Thoracic aorta (tissue), 2 donors: Measurements from ENCODE around the gene RAMP3. TPM values are rescaled to one million over a fixed set of nuclear protein-coding genes. Genes with fewer than 3 reads are reported as not detected.

Source experiments
- ATAC-seq: fragments of 150-250 bp; one replicate; pipeline ENCODE4 v1.8.0; 2017; ENCODE audit warnings: low read depth; ENCODE audit not compliant: insufficient number of reproducible peaks, low FRiP score
- DNase-seq: peaks from one replicate; pipeline ENCODE4 v3.0.0-alpha.2; 2020; ENCODE audit warnings: low spot score
- H3K27ac ChIP-seq, 2 donors: fragments of 200-600 bp; sonication (generic); 1 replicate in 1 of 2; 2 replicates in 1 of 2; pipeline ENCODE4 v1.5.1; 2016; ENCODE audit warnings: mild to moderate bottlenecking in 2 of 2, moderate library complexity in 2 of 2
- H3K27me3 ChIP-seq: fragments of 200-600 bp; sonication (generic); replicated peaks from 2 replicates; pipeline ENCODE4 v1.6.0; 2016; ENCODE audit warnings: mild to moderate bottlenecking; ENCODE audit not compliant: insufficient read depth
- H3K36me3 ChIP-seq: fragments of 200-600 bp; sonication (generic); one replicate; pipeline ENCODE4 v1.5.1; 2016
- H3K4me1 ChIP-seq, 2 donors: fragments of 200-600 bp; sonication (generic); 1 replicate in 1 of 2; 2 replicates in 1 of 2; pipeline versions ENCODE4 v1.5.1 to v1.6.0; 2016; ENCODE audit warnings: low read depth in 2 of 2, mild to moderate bottlenecking in 1 of 2; ENCODE audit not compliant: control insufficient read depth in 1 of 2
- H3K4me3 ChIP-seq: fragments of 200-600 bp; sonication (generic); 2 replicates; pipeline ENCODE4 v1.5.1; 2016; ENCODE audit warnings: mild to moderate bottlenecking
- H3K9me3 ChIP-seq: fragments of 200-600 bp; sonication (generic); 2 replicates; pipeline ENCODE4 v1.5.1; 2016
- total RNA-seq, 2 donors: library from RNA; depleted of rRNA; stranded (reverse); fragments of >200 nt; gene quantifications; one replicate each; pipeline versions ENCODE4 v1.1.0 to v1.2.3, GENCODE V29; 2016
- TF ChIP-seq, protein P1 (sequence below): fragments of 200-600 bp; sonication (generic); IDR thresholded peaks from one replicate; pipeline ENCODE4 v1.5.1; 2019; ENCODE audit warnings: antibody characterized with exemption

RAMP3 gene
- total RNA-seq, 2 donors from 2014 or later, result 76.5 to 123 TPM

DNA sequence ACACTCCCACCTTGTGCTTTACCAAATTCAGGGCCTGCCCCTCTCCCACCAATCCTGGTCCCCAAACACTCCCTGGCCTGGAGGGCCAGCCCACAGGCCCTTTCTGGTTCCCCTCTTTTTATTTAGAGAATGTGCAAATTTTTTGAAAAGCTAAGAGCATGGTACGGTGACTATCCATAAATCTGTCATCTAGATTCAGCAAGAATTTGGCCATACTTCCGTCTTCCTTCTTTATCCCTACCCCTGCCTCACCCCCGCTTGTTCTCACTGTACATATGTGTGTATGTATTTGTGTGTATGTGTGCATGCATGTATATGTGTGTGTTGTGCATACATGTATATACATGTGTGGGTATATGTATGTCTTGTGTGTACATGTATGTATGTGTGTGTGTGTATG, 38.0 kb upstream of the RAMP3 start:
- DNase-seq (no peak), ATAC-seq (no peak)
- H3K36me3 ChIP-seq, result no peaks in the 10 kb centered on the region
- H3K4me1 ChIP-seq, result no peaks in the 10 kb centered on the region
- no peaks in the 10 kb centered on the region for H3K27me3 ChIP-seq
- no peak overlapping the region for H3K4me3 ChIP-seq
- H3K27ac ChIP-seq, result no peak overlapping the region
- H3K9me3 ChIP-seq, result no peaks in the 10 kb centered on the region
- TF ChIP-seq, protein P1, sequence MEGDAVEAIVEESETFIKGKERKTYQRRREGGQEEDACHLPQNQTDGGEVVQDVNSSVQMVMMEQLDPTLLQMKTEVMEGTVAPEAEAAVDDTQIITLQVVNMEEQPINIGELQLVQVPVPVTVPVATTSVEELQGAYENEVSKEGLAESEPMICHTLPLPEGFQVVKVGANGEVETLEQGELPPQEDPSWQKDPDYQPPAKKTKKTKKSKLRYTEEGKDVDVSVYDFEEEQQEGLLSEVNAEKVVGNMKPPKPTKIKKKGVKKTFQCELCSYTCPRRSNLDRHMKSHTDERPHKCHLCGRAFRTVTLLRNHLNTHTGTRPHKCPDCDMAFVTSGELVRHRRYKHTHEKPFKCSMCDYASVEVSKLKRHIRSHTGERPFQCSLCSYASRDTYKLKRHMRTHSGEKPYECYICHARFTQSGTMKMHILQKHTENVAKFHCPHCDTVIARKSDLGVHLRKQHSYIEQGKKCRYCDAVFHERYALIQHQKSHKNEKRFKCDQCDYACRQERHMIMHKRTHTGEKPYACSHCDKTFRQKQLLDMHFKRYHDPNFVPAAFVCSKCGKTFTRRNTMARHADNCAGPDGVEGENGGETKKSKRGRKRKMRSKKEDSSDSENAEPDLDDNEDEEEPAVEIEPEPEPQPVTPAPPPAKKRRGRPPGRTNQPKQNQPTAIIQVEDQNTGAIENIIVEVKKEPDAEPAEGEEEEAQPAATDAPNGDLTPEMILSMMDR, result no peak

DNA sequence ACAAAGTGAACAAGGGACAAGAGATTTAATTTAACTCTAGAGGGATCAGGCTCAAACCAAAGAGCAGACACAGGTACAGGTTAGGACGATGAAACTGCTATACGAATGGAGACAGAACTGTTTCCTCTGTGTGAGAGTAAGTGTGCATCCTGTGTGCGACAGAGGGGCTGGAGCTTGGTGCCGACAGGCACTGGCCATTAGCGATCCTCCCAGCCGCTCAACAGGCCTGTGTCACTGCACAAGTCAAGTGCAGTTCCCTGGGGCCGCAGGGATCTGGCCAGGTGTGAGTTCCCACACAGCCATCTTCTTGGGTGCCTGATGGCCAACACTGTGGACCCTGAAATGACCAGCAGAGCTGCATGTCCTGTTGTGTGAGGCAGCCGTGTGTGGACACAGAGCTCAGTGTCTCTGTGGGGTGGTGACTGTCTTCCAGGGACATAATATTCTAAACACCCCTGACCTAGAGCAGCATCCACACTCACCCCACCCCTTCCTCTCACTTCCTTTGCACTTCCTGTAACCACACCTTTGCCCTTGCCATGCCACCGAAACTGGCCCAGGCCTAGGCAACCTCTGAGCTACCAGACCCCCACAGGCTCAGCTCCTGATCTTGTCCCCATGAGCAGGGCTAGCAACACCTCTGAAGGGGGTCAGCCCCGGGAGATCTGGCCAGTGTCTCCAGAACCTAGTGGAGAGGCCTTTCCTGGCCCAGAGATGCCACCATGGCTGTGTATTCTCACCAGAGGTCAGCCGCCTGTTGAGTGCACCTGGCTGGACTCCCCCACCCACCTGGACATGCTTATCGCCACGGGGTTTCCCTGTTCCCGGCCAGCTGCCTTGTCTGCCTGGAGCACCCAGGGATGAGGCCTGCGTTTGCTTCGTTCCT, 34.4 kb upstream of the RAMP3 start:
- Histone ChIP-seq H3K27ac (no peak overlapping the region), H3K4me3 (no peak overlapping the region), H3K9me3 (no peaks in the 10 kb centered on the region), H3K27me3 (no peaks in the 10 kb centered on the region), H3K4me1 (no peaks in the 10 kb centered on the region), H3K36me3 (no peaks in the 10 kb centered on the region)
- no peak for ATAC-seq
- DNase-seq, result no peak
- TF ChIP-seq, protein P1, result no peak

DNA sequence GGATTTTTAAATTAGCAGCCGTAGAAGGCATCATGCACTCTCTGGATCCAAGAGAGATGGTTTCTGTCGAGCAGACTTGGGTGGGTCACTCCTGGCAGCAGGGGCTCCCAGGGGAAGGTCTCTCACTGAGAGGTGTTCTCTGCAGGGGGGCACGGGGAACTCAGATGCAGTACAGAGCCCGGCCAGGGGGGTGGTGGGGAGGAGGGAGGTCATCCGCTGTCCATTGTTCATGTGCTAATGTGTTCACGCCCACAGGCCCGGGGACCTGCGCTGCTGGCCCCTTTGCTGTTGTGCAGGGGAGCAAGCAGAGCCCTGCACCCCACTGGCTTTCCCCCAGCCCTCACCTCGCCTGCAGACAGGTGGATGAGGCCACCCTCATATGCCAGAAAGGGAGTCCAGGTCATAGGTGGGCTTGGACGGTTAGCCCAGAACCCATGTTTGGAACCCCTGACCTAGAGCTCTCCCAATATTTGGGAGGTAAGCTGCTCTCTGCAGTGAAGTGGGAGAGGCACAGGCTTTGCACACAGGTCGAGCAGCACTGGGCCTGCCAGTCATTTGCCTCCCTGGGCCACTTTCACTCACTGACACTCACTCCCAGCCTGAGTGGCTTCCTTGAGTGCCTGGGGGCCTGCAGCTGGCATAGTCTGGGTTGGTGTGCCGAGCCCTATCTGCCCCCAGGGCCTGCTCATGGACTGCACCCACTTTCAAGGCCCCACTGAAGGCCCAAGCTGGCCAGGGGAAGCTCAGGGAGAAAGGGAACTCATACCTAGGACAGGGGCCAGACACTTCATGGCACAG, 33.5 kb upstream of the RAMP3 start:
- ATAC-seq, result no peak
- no peak overlapping the region for H3K27ac ChIP-seq

DNA sequence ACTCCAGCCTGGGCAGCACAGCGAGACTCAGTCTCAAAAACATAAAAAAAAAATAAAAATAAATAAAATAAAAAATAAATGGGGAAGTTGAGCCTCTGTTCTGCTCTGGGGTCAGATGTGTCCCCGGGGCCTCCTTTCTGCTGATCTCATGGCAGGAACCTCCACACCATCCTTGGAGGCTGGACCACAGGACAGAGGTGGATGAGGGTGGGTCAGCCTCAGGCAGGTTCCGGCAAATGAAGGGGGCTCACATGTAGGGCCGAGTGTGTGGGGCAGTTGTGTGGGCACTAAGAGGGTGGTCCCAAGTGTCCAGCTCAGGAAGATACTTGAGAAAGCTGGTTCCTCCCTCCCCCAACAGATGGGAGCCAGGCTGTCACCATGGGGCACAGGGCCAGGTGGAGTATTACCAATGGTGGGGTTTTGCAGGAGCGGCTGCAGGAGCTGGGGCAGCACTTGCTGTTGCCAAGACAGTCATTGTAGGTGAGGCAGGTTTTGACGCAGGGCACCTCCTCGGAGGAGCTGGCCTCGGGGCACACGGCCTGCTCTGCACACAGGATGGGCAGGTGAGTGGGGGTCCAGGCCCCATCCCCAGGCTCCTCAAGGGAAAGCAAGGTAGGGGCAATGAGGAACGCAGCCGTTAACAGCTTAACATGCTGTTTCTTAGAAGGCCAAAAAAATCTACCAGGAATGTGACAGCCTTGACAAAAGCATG, 32.2 kb upstream of the RAMP3 start:
- H3K27me3 ChIP-seq, result no peaks in the 10 kb centered on the region
- H3K36me3 ChIP-seq, result no peaks in the 10 kb centered on the region
- H3K4me1 ChIP-seq, result no peaks in the 10 kb centered on the region
- no peaks in the 10 kb centered on the region for H3K9me3 ChIP-seq
- no peak overlapping the region for H3K4me3 ChIP-seq
- no peak for DNase-seq
- ATAC-seq, result no peak
- H3K27ac ChIP-seq, result no peak overlapping the region
- TF ChIP-seq, protein P1, result no peak

More for the DNA sequence above, 33.5 kb upstream of the RAMP3 start:
- Histone ChIP-seq H3K27me3 (no peaks in the 10 kb centered on the region), H3K36me3 (no peaks in the 10 kb centered on the region), H3K4me3 (no peak overlapping the region), H3K9me3 (no peaks in the 10 kb centered on the region), H3K4me1 (no peaks in the 10 kb centered on the region)
- TF ChIP-seq, protein P1, result no peak
- DNase-seq, result no peak

DNA sequence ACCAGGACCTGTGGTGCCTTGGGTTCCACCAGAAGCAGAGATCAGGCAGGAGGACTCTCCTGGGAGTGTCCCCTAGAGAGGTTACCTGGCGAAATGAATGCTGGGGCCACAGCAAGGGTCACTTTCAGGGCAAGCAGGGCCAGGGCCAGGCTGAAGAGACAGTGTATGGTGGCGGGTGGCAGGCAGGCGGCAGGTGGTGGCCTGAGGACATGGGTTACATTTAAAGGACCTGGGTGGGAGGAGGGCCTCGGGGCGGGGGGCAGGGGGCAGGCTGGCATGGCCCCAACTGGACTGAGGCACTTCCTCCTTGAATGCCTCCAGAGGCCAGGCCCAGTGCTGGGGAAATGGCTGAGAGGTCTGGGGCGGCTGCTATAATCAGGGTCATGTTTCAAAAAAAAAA, 31.4 kb upstream of the RAMP3 start:
- no peak overlapping the region for H3K27ac ChIP-seq
- H3K4me3 ChIP-seq, result no peak overlapping the region
- DNase-seq, result no peak
- H3K36me3 ChIP-seq, result no peaks in the 10 kb centered on the region
- H3K4me1 ChIP-seq, result no peaks in the 10 kb centered on the region
- ATAC-seq, result no peak
- TF ChIP-seq, protein P1, result no peak
- H3K9me3 ChIP-seq, result no peaks in the 10 kb centered on the region
- H3K27me3 ChIP-seq, result no peaks in the 10 kb centered on the region
